ENCODE data around the gene RASSF8.

GRCh38 chr12:26095186-26095585 lies 136.7 kb downstream of the RASSF8 start:
- TF ChIP-seq CTCF (IDR thresholded peaks at IDR 0.05; ENCODE audit: low read length) (no peak), EZH2 (optimal IDR thresholded peaks at IDR 0.05; ENCODE audit: low read depth, low read length) (no peak), EZH2phosphoT487 (IDR thresholded peaks at IDR 0.05; ENCODE audit: low read length) (no peak)

All from MM.1S (cell line).